ENCODE measurements around the gene FCHO1.
A peak's percentile ranks its signal among the peaks of the same experiment; 100 is the strongest.
"Not testable (repeated sequence)": the region's sequence is repeated elsewhere in the genome, so short reads cannot be mapped to it uniquely, and the experiment has no call there.

The FCHO1 gene

GRCh38 chr19:17795495-17795856, 44.2 kb downstream of the FCHO1 start:
- DNase-seq (ENCODE audit: low read depth) = no peak

- DNase-seq (ENCODE audit: low read depth) = no peak
Measured at GRCh38 chr19:17796013-17796837, 44.9 kb downstream of the FCHO1 start.

GRCh38 chr19:17796838-17797423, 45.7 kb downstream of the FCHO1 start:
- no peak for DNase-seq (ENCODE audit: low read depth)

- no peak for DNase-seq (ENCODE audit: low read depth)
Measured at GRCh38 chr19:17797424-17798201, 46.3 kb downstream of the FCHO1 start.

GRCh38 chr19:17798599-17798998, 47.3 kb downstream of the FCHO1 start:
- not testable (repeated sequence) for DNase-seq (ENCODE audit: low read depth)

GRCh38 chr19:17802137-17802858, 51.0 kb downstream of the FCHO1 start:
- DNase-seq (ENCODE audit: low read depth) = no peak

- DNase-seq (ENCODE audit: low read depth) = no peak
Measured at GRCh38 chr19:17803264-17803896, 52.1 kb downstream of the FCHO1 start.

GRCh38 chr19:17805427-17805826, 54.1 kb downstream of the FCHO1 start:
- DNase-seq (ENCODE audit: low read depth) = no peak

- DNase-seq (ENCODE audit: low read depth) = no peak
Measured at GRCh38 chr19:17806945-17807344, 55.7 kb downstream of the FCHO1 start.

- DNase-seq (ENCODE audit: low read depth) = no peak
Measured at GRCh38 chr19:17807731-17808316, 56.5 kb downstream of the FCHO1 start.

- DNase-seq (ENCODE audit: low read depth) = no peak
Measured at GRCh38 chr19:17811103-17811502, 59.8 kb downstream of the FCHO1 start.

GRCh38 chr19:17811681-17812080, 60.4 kb downstream of the FCHO1 start:
- DNase-seq (ENCODE audit: low read depth) = no peak

- DNase-seq (ENCODE audit: low read depth) = no peak
Measured at GRCh38 chr19:17812099-17812498, 60.8 kb downstream of the FCHO1 start.

- DNase-seq (ENCODE audit: low read depth) = no peak
Measured at GRCh38 chr19:17817668-17818363, 66.5 kb downstream of the FCHO1 start.

GRCh38 chr19:17821190-17821589, 69.9 kb downstream of the FCHO1 start, which contains the start of gene INSL3:
Gene INSL3, minus strand, starts transcription at chr19:17821519. Its CDS starts 13 bp downstream, at chr19:17821506.
- no peak for DNase-seq (ENCODE audit: low read depth)

GRCh38 chr19:17824339-17824738, 73.1 kb downstream of the FCHO1 start:
- no peak for DNase-seq (ENCODE audit: low read depth)

- DNase-seq (ENCODE audit: low read depth) = no peak
Measured at GRCh38 chr19:17826508-17827056, 75.3 kb downstream of the FCHO1 start.

GRCh38 chr19:17829855-17830566, 78.7 kb downstream of the FCHO1 start:
- DNase-seq (ENCODE audit: low read depth) = no peak

GRCh38 chr19:17830567-17831418, 79.5 kb downstream of the FCHO1 start:
- DNase-seq (ENCODE audit: low read depth) = peak; percentile 34
